ENCODE results near the gene CHD2. TPM values are rescaled to one million over a fixed set of nuclear protein-coding genes. Genes with fewer than 3 reads are reported as not detected.

CHD2 gene
- total RNA-seq, 6 donors from 2014 or later, result 102 to 500 (median 155) TPM

DNA sequence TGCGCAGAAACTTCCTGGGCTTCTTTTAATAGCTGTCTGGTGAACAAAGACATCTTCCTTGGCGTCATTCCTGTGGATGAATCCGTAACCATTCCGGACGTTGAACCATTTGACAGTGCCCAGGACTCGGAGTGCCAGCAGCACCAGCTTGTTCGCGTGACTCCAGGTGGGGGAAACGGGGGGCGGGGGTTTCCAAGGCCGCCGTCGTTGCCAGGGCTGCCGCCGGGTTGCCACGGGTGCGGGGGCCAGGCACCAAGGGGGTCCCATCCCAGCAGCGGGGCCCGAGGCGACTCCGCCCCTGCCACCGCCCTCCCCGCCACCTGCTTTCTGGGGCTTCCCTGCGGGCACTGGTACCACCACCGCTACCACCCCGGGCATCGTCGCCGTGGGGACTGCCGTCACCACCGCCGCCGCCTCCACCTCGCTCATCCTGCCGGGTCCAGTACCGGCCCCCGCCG, 166.1 kb downstream of the CHD2 start:
- no peak overlapping the region for H3K27ac ChIP-seq
- no peaks in the 10 kb centered on the region for H3K27me3 ChIP-seq
- H3K36me3 ChIP-seq, result no peaks in the 10 kb centered on the region
- H3K4me3 ChIP-seq, result no peak overlapping the region
- no peaks in the 10 kb centered on the region for H3K9me3 ChIP-seq
- peak in 1 of 2 donors; percentile 84 for DNase-seq
- peaks cover 0 to 10% (median 2%) of the 10 kb centered on the region in 4 donors for H3K4me1 ChIP-seq
- TF ChIP-seq EP300 (IDR thresholded peaks at IDR 0.05) (no peak), POLR2AphosphoS5 (IDR thresholded peaks at IDR 0.05) (no peak), POLR2A (IDR thresholded peaks at IDR 0.05) (no peak)
- TF ChIP-seq, protein P1, sequence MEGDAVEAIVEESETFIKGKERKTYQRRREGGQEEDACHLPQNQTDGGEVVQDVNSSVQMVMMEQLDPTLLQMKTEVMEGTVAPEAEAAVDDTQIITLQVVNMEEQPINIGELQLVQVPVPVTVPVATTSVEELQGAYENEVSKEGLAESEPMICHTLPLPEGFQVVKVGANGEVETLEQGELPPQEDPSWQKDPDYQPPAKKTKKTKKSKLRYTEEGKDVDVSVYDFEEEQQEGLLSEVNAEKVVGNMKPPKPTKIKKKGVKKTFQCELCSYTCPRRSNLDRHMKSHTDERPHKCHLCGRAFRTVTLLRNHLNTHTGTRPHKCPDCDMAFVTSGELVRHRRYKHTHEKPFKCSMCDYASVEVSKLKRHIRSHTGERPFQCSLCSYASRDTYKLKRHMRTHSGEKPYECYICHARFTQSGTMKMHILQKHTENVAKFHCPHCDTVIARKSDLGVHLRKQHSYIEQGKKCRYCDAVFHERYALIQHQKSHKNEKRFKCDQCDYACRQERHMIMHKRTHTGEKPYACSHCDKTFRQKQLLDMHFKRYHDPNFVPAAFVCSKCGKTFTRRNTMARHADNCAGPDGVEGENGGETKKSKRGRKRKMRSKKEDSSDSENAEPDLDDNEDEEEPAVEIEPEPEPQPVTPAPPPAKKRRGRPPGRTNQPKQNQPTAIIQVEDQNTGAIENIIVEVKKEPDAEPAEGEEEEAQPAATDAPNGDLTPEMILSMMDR (IDR thresholded peaks at IDR 0.05), result no peak
- 96% methylated on average over 26 to 38 of the region's 38 CpGs for WGBS, 2 donors
- no peak for ATAC-seq (ENCODE audit: low FRiP score in 2 of 2)

DNA sequence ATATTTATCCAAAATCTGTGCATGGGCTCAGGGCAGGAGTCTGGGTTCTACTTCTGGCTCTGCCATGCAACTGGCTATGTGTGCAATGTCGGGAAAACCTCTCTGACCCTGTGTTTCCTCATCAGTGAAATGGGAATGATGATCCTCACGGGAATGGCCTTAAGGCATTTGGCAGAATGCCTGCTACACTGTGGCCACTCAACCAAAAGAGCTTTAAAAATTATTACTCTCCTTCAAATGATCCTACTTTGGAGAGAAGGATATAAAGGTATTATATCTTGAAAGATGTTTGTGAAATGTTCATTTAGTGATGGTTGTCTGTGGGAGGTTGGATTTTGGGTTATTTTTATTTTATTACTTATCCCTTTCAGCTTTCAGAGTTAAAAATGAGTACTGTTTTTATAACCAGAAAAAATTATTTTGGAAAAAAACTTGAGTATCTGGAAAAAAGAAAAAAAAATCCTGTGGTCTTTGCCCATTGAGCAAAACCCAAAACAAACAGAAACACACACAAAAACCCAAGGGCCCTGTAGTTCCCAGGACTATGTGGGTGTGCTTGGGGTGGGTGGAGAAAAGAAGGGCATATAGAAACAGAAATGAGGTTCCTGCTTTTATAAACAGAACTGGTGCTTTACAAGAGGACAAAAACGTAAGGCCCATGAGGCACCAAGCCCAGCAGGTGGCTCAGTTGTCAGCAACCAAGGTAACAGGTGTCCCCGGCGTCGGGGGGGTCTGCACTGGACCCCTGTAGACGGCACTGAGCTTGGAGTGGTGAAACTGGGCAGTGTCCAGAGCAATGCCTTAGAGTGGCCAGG, 166.9 kb downstream of the CHD2 start:
- DNase-seq, result peak in 1 of 2 donors; percentile 31
- ATAC-seq (ENCODE audit: low FRiP score in 2 of 2), result no peak
- Histone ChIP-seq H3K27me3 (no peaks in the 10 kb centered on the region), H3K4me3 (no peak overlapping the region), H3K36me3 (no peaks in the 10 kb centered on the region), H3K27ac (no peak overlapping the region), H3K9me3 (no peaks in the 10 kb centered on the region), H3K4me1 (peaks cover 0 to 9% (median 6%) of the 10 kb centered on the region in 4 donors)
- WGBS, 2 donors, result 56% methylated on average over 7 of the region's 7 CpGs
- TF ChIP-seq, protein P1 (IDR thresholded peaks at IDR 0.05), result no peak
- TF ChIP-seq POLR2AphosphoS5 (IDR thresholded peaks at IDR 0.05), result no peak
- TF ChIP-seq EP300 (IDR thresholded peaks at IDR 0.05), result no peak
- no peak for TF ChIP-seq POLR2A (IDR thresholded peaks at IDR 0.05)

DNA sequence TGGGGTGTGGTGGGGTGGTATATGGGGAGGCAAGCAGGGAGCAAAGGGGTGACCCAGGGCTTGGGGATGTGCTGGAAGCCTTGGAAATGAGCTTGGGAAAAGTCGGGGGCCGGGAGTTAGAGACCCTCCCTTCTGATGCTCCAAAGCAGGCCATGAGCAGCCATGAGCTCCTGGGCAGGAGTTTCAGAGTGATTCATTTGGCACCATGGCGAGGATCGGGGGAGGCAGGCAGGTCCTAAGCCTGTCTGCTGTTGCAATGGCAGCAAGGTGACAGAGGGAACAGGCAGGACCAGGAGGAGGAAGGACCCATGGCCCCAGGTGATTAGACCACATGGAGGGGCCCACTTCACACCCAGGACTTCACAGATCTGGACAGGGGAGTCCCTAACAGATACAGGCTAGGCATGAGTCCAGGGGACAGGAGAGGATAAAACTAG, 167.5 kb downstream of the CHD2 start:
- Histone ChIP-seq H3K4me3 (no peak overlapping the region), H3K27me3 (peaks cover 0 to 5% (median 2%) of the 10 kb centered on the region in 4 donors), H3K36me3 (no peaks in the 10 kb centered on the region), H3K4me1 (peaks cover 3 to 15% (median 7%) of the 10 kb centered on the region in 4 donors), H3K27ac (no peak overlapping the region), H3K9me3 (no peaks in the 10 kb centered on the region)
- no peak for DNase-seq
- 73 to 81% methylated on average over 2 to 4 of the region's 4 CpGs for WGBS, 2 donors
- no peak for ATAC-seq (ENCODE audit: low FRiP score in 2 of 2)
- TF ChIP-seq POLR2AphosphoS5 (IDR thresholded peaks at IDR 0.05), result no peak
- TF ChIP-seq EP300 (IDR thresholded peaks at IDR 0.05), result no peak
- TF ChIP-seq, protein P1 (IDR thresholded peaks at IDR 0.05), result no peak
- no peak for TF ChIP-seq POLR2A (IDR thresholded peaks at IDR 0.05)

DNA sequence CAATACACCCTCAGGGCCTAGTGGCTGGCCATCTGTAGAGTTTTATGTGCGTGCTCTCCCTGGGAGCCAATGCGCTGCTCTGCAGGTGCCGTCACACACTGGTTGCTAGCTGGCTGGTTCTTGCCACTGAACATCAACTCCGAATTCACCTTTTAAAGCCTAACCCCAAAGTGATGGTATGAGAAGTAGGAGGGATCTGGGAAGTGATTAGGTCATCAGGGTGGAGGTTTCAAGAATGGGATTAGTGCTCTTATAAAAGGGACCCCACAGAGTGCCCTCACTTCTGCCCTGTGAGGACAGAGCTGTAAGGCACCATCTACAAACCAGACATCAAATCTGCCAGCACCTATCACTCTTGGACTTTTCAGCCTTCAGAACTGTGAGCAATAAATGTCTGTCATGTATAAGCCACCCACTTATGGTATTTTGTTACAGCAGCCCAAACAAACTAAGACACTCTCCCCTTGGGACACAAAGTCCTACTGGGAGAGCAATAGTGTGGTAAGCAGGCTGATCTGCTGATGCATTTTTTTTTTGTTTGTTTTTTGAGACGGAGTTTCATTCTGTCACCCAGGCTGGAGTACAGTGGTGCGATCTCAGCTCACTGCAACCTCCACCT, 168.6 kb downstream of the CHD2 start:
- no peaks in the 10 kb centered on the region for H3K9me3 ChIP-seq
- H3K36me3 ChIP-seq, result no peaks in the 10 kb centered on the region
- no peak overlapping the region for H3K4me3 ChIP-seq
- WGBS, 2 donors, result 87 to 97% methylated on average over 5 to 6 of the region's 6 CpGs
- H3K4me1 ChIP-seq, result peaks cover 10 to 26% (median 15%) of the 10 kb centered on the region in 4 donors
- peaks cover 0 to 13% (median 3%) of the 10 kb centered on the region in 4 donors for H3K27me3 ChIP-seq
- no peak overlapping the region for H3K27ac ChIP-seq
- DNase-seq (no peak), ATAC-seq (ENCODE audit: low FRiP score in 2 of 2) (no peak)
- TF ChIP-seq EP300 (IDR thresholded peaks at IDR 0.05) (no peak), POLR2AphosphoS5 (IDR thresholded peaks at IDR 0.05) (no peak), POLR2A (IDR thresholded peaks at IDR 0.05) (no peak)
- TF ChIP-seq, protein P1 (IDR thresholded peaks at IDR 0.05), result no peak

Measured in upper lobe of left lung (tissue), 6 donors.